GM19239 (cell line): ENCODE data around the gene THSD4.

Source experiments
- DNase-seq: peaks from one replicate; pipeline ENCODE4 v3.0.0; 2011; ENCODE audit warnings: low spot score; ENCODE audit not compliant: insufficient read length
- FAIRE-seq: peaks from 2 replicates; lab custom pipeline; 2011; peaks lifted over from hg19 to GRCh38; lab: Jason Lieb, UNC

Gene THSD4

GRCh38 chr15:71096676-71097075 lies 18.6 kb upstream of the THSD4 start:
- FAIRE-seq (no peak), DNase-seq (no peak)

GRCh38 chr15:71097890-71098289 lies 17.4 kb upstream of the THSD4 start:
- DNase-seq (no peak), FAIRE-seq (no peak)

DNA sequence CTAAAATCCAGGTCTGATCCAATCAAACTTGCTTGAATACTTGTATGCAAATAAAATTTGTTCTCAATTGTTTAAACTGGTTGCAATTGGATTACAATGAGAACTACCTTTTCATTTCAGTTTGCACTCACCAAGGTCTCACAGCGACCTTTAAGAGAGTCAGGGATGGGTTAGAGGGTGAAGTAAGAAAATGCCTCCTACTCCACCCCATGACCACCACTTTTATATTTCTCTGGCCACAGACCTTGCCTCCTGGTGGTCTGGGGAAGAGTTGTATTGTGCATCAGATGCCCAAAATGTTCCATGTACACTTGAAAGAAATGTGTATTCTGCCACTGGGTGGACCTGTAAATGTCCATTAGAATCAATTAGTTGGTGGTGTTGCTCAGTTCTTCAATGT lies 16.4 kb upstream of the THSD4 start:
- FAIRE-seq (no peak), DNase-seq (no peak)

- FAIRE-seq (peak; percentile 51), DNase-seq (no peak)
These were observed 12.1 kb upstream of the THSD4 start for GRCh38 chr15:71103102-71103676.

GRCh38 chr15:71104636-71105035 lies 10.6 kb upstream of the THSD4 start:
- FAIRE-seq: no peak
- no peak for DNase-seq

DNA sequence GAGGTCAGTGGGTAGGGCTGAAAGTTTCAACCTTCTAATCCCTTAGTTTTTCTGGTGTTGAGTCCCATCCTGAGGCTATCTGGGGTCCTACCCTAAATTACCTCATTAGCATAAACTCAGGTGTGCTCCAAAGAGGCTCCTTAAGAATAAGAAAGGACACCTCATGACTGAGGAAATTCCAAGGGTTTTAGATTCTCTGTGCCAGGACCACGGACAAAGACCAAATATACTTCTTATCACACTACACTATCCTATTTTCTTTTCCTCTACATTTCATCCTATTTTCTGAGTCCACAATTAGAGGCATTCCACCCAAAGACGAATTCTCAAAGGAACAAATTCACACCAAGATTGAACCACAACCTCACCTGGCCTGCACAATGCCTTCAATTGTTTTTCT lies 9.8 kb upstream of the THSD4 start:
- no peak for FAIRE-seq
- no peak for DNase-seq

- DNase-seq (no peak), FAIRE-seq (no peak)
These were observed 8.3 kb upstream of the THSD4 start for GRCh38 chr15:71106802-71107500.

DNA sequence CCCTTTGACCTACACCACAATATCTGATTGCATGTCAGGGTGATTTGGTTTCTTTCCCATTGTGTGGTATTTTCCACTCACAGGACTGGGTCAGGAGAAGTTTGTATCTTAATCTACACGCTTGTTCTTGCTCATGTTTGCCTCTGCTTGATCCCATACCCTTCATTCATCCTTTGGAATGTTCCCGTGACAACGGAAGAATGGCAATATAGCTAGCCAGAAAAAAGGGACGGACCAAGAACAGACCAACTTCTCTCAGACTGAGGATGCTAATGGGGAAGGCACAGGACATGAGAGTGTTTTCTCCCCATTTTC lies 7.8 kb upstream of the THSD4 start:
- FAIRE-seq: no peak
- no peak for DNase-seq

GRCh38 chr15:71109130-71109529 lies 6.1 kb upstream of the THSD4 start:
- DNase-seq: no peak
- FAIRE-seq: no peak

DNA sequence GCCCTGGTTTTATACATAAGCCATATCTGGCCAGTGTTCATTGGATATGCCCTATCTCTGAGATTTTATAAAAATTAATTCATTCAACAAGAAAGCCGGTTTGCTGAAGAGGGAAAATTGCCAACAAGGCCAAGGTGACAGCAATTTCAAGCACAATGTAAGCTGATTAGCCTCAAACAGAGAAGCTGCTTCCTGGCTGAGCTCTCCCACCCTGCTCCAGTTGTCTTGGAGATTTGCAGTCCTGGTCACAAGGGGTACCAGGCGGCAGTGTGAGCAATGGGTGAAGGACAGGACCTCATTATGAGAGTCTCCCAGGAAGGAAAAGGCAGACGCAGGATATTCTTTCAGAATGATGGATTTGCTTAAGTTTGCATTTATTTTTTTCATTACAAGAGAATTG lies 5.4 kb upstream of the THSD4 start:
- no peak for FAIRE-seq
- DNase-seq: no peak

DNA sequence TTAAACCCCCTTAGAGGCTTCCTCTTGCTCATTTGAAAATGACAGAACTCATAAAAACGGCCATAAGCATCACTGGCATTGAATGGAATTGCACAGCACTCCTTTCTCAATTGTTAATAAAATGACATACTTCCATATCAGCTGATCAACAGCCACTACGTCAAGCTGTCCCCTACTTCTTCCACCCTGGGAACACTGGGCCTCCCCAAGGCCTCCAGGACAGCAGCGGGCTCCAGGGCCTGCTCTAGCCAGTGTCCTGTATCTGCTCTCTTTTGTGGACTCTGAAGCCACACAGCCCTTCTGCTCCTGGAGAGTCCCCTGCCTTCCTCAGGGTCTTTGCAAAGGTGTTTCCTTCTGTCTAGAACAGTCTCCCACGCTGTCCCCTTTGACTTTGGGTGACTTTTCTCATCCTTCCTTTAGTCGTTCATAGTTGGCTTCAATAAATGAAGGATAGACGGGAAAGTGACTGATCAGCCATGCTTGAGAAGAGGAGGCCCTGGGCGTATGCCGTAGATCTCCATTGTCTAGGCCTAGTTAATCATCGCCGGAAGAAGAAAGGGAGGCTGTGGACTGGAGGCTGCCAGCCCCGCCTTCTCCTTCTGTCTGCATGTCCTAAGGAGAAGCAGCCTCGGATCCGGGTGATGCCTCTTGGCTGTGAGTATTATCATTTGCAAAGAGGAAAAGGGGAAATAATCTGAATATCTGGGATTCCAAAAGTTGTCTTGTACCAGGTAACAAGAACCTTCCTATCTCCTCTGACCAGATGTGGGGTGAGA lies 4.7 kb upstream of the THSD4 start:
- no peak for FAIRE-seq
- no peak for DNase-seq

DNA sequence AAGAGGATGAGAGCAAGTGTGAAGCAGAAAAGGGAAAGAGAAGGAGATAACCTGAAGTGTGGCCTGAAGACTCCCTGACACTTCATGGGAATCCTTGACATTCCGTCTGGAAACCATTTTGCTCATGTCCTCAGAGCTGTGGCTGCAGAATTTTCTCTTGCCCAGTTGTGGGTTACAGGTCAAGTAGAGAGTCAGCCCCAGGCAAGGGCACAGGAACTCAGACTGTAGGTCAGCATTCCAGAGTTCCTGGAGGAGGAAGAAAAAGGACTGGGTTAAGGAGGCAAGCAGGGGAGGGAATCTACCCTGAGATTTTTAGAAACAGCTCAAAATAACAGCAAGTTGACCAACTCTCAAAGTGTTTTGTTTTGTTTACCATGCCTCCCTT lies 4.1 kb upstream of the THSD4 start:
- DNase-seq (no peak), FAIRE-seq (no peak)

DNA sequence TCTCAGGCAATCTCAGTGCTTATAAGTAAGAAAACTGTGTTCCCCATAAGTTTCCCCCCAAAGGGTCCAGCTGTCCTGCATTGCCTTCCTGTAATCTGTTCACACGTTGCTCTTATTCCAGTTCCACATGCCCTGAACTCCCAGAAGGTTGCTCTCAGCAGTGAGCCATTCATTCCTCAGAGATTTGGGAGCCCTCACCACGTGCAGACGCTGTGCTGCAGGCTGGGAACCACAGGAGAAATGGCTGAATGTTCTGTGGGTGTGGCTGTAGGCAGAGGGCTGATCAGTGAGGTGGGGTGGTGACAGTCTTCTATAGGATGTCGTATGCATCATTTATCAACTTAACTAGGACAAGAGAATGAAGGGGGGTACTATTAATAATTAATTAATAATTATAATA lies 3.3 kb upstream of the THSD4 start:
- no peak for FAIRE-seq
- no peak for DNase-seq

- DNase-seq (no peak), FAIRE-seq (no peak)
These were observed 2.8 kb upstream of the THSD4 start for GRCh38 chr15:71112429-71112828.

- no peak for DNase-seq
- no peak for FAIRE-seq
These were observed 1.1 kb upstream of the THSD4 start for GRCh38 chr15:71114066-71114680.

GRCh38 chr15:71115567-71116351 lies 488 bp downstream of the THSD4 start:
- DNase-seq (no peak), FAIRE-seq (no peak)

DNA sequence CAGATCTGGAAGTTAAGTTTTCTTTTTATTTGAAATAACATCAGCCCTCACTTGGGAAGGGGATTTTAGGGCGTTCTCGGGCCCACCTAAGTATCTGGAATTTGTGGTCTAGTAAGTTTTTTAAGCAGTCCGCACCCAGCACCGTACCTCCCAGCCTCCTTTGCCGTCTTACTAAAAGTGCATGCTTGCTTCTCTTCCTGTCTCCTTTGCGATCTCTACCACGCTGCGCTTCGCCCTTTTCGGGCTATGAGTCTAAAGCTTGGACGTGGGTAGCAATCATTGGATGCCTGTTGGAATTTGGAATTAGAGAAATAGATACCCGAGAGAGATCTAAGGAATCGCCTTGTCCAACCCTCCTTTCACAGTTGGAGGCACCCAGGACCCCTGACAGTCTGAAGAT lies 1.1 kb downstream of the THSD4 start:
- DNase-seq: no peak
- FAIRE-seq: no peak

DNA sequence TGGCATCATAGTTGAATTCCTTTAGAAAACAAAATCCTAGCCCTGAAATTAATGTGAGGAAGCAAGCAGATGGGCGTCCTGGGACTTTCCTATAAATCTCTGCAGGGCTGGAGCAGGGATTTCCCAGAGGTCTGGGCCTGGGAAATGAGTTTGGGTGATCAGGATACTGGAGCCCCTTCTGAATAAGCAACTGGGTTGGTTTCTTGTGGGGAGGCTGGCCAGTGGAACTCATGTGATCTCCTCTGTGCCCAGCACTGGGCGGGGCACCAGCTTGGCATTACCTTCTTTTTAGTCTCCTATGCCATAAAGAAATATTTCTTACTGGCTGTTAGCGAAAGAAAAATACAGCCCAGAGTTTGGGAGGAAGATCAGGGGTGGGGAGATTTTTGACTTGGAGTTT lies 1.7 kb downstream of the THSD4 start:
- DNase-seq (no peak), FAIRE-seq (no peak)

- no peak for DNase-seq
- no peak for FAIRE-seq
These were observed 2.5 kb downstream of the THSD4 start for GRCh38 chr15:71117714-71118305.

GRCh38 chr15:71118345-71118744 lies 3.1 kb downstream of the THSD4 start:
- FAIRE-seq (no peak), DNase-seq (no peak)
